DND-41 (cell line): ENCODE data around the gene TMPRSS4.

Source experiments
- ATAC-seq: fragments of 200-7000 bp; cut with Tn5 transposase; 3 replicates; pipeline ENCODE4 v1.9.1; 2021; ENCODE audit warnings: low read depth; ENCODE audit not compliant: insufficient read depth
- DNase-seq: peaks from one replicate; pipeline ENCODE4 v3.0.0-alpha.2; 2020
- H2AFZ ChIP-seq: 2 replicates; pipeline ENCODE4 v1.6.0; 2012; ENCODE audit warnings: low read depth, low read length
- H3K27ac ChIP-seq: 2 replicates; pipeline ENCODE4 v1.5.1; 2012; ENCODE audit warnings: low read length, inconsistent platforms
- H3K27me3 ChIP-seq: fragments of 200-600 bp; sonication (generic); 2 replicates; pipeline ENCODE4 v1.6.0; 2012; ENCODE audit warnings: low read length, mild to moderate bottlenecking, inconsistent platforms; ENCODE audit not compliant: insufficient read depth, poor library complexity
- H3K36me3 ChIP-seq: 2 replicates; pipeline ENCODE4 v1.5.1; 2012; ENCODE audit warnings: low read length, inconsistent platforms; ENCODE audit not compliant: insufficient read depth
- H3K4me1 ChIP-seq: 2 replicates; pipeline ENCODE4 v1.5.1; 2012; ENCODE audit warnings: mild to moderate bottlenecking, low read length; ENCODE audit not compliant: insufficient read depth
- H3K4me2 ChIP-seq: 2 replicates; pipeline ENCODE4 v1.6.0; 2012; ENCODE audit warnings: mild to moderate bottlenecking, moderate library complexity, low read length, inconsistent platforms; ENCODE audit not compliant: insufficient read depth
- H3K4me3 ChIP-seq, 2 experiments: fragments of 200-600 bp in 1 of 2; shearing (Covaris generic) in 1 of 2; 2 replicates each; pipeline ENCODE4 v1.5.1; 2012 to 2016; ENCODE audit warnings: inconsistent platforms in 2 of 2, low read length in 2 of 2, mild to moderate bottlenecking in 2 of 2, low read depth in 1 of 2, moderate library complexity in 1 of 2
- H3K79me2 ChIP-seq: 2 replicates; pipeline ENCODE4 v1.6.0; 2012; ENCODE audit warnings: low read length, inconsistent platforms; ENCODE audit not compliant: insufficient read depth
- H3K9ac ChIP-seq: 2 replicates; pipeline ENCODE4 v1.6.0; 2012; ENCODE audit warnings: low read depth, mild to moderate bottlenecking, inconsistent platforms, low read length, moderate library complexity
- H3K9me3 ChIP-seq: 2 replicates; pipeline ENCODE4 v1.5.1; 2012; ENCODE audit warnings: low read length, moderate library complexity, mild to moderate bottlenecking, inconsistent platforms; ENCODE audit not compliant: insufficient read depth, severe bottlenecking
- H4K20me1 ChIP-seq: 2 replicates; pipeline ENCODE4 v1.6.0; 2012; ENCODE audit warnings: low read length; ENCODE audit not compliant: insufficient read depth
- CTCF ChIP-seq: IDR thresholded peaks from 2 replicates; pipeline ENCODE4 v1.5.1; 2012; ENCODE audit warnings: borderline replicate concordance, low read length, moderate library complexity, mild to moderate bottlenecking; ENCODE audit not compliant: poor library complexity, severe bottlenecking; ENCODE audit errors: extremely low read depth
- EZH2 ChIP-seq: IDR thresholded peaks from 3 replicates; pipeline ENCODE4 v1.6.1; 2012; ENCODE audit warnings: borderline replicate concordance, low read depth, mild to moderate bottlenecking, moderate library complexity, low read length, inconsistent platforms; ENCODE audit not compliant: severe bottlenecking

TMPRSS4 gene

GRCh38 chr11:118112711-118113430 is 36.0 kb downstream of the TMPRSS4 start:
- TF ChIP-seq CTCF, result no peak
- TF ChIP-seq EZH2, result no peak

GRCh38 chr11:118114266-118114665 is 37.4 kb downstream of the TMPRSS4 start:
- H2AFZ ChIP-seq, result no peak overlapping the region
- H3K36me3 ChIP-seq, result no peaks in the 10 kb centered on the region
- H3K4me3 ChIP-seq, result no peak overlapping the region
- no peaks in the 10 kb centered on the region; the same call in 1 of the 2 replicates for H4K20me1 ChIP-seq
- no peak overlapping the region for H3K9ac ChIP-seq
- no peak for ATAC-seq
- TF ChIP-seq EZH2, result no peak
- no peak for TF ChIP-seq CTCF
- no peaks in the 10 kb centered on the region for H3K79me2 ChIP-seq
- no peak overlapping the region for H3K27ac ChIP-seq
- H3K4me1 ChIP-seq, result no peaks in the 10 kb centered on the region
- H3K9me3 ChIP-seq, result no peaks in the 10 kb centered on the region
- no peak for DNase-seq
- no peak overlapping the region for H3K4me2 ChIP-seq
- H3K27me3 ChIP-seq, result peaks cover 27% of the 10 kb centered on the region

More at GRCh38 chr11:118112711-118113430, 36.0 kb downstream of the TMPRSS4 start:
- peaks cover 25% of the 10 kb centered on the region for H3K27me3 ChIP-seq
- H3K9ac ChIP-seq, result no peak overlapping the region
- H3K4me2 ChIP-seq, result no peak overlapping the region
- H4K20me1 ChIP-seq, result no peaks in the 10 kb centered on the region; the same call in 1 of the 2 replicates
- no peak overlapping the region for H2AFZ ChIP-seq
- H3K27ac ChIP-seq, result no peak overlapping the region
- no peaks in the 10 kb centered on the region for H3K9me3 ChIP-seq
- no peaks in the 10 kb centered on the region for H3K36me3 ChIP-seq
- no peaks in the 10 kb centered on the region for H3K4me1 ChIP-seq
- ATAC-seq, result no peak
- no peak for DNase-seq
- H3K79me2 ChIP-seq, result no peaks in the 10 kb centered on the region
- no peak overlapping the region for H3K4me3 ChIP-seq

- Histone ChIP-seq H3K27ac (no peak overlapping the region), H3K4me1 (no peaks in the 10 kb centered on the region), H3K27me3 (peaks cover 27% of the 10 kb centered on the region), H3K79me2 (no peaks in the 10 kb centered on the region), H3K36me3 (no peaks in the 10 kb centered on the region), H3K4me3 (no peak overlapping the region), H2AFZ (no peak overlapping the region), H3K9me3 (no peaks in the 10 kb centered on the region), H4K20me1 (no peaks in the 10 kb centered on the region), H3K9ac (no peak overlapping the region), H3K4me2 (no peak overlapping the region)
- ATAC-seq (no peak), DNase-seq (no peak)
- TF ChIP-seq EZH2 (no peak), CTCF (no peak)
These were observed 38.2 kb downstream of the TMPRSS4 start for GRCh38 chr11:118115048-118115447.
